ENCODE measurements around the gene SGMS2.
"Not testable (repeated sequence)": the region's sequence is repeated elsewhere in the genome, so short reads cannot be mapped to it uniquely, and the experiment has no call there.

SGMS2 gene

GRCh38 chr4:107870916-107871786 is 46.4 kb downstream of the SGMS2 start:
- no peak for DNase-seq

DNA sequence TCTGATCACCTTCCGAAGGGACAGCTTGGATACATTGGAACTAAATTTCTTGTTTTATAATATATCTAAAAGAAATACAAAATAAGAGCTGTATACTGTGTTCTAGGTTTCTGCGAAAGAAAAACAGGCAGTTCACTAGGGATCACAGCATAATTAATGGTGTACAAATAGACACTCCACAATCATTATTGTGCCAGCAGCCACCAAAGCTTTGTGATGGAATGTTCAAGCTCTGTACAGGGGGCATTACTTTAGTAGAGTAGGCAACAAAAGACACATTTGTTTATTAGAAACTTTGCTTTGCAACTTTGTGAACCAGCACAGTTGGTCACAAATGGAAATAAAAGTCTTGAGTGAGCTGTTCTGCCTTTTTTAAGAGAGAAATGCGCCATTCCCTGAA is 49.3 kb downstream of the SGMS2 start:
- no peak for DNase-seq

DNA sequence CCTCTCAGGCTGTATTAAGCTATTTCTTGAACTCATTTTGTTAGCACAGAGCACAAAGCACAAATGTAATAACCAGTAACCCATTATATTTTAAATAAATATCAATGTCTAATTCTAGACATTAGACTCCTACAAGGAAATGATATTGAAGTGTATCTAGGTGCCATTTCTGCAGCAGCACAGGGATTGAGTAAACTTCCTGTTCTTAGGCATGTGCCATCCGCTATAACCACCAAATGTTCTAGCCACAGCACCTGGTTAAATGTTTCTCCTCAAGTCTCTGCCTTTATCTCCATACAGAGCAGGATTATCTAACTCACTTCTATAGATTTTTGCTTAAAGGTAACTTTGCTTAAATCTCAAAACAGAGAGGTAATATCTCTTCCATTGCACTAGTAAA is 51.4 kb downstream of the SGMS2 start:
- DNase-seq, result no peak

DNA sequence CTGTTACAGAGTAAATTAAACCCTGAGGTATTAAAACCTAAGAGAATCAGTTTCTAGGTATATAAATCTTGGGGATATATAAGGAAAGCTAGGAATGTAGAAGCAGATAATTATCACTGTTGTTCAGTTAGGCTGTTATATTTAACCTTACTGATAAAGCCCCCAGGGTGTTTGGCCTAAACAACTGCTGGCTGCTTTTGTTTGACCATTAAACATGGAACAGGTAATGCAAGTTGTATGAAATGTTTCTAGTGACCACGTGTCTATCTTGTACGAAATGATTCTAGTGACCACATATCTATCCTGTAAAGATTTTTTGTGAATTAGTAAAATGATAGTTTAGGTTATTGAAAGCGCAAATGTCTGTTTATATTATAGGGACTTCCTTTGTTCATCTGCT is 52.6 kb downstream of the SGMS2 start:
- no peak for DNase-seq

GRCh38 chr4:107885865-107886264 is 61.1 kb downstream of the SGMS2 start:
- no peak for DNase-seq

DNA sequence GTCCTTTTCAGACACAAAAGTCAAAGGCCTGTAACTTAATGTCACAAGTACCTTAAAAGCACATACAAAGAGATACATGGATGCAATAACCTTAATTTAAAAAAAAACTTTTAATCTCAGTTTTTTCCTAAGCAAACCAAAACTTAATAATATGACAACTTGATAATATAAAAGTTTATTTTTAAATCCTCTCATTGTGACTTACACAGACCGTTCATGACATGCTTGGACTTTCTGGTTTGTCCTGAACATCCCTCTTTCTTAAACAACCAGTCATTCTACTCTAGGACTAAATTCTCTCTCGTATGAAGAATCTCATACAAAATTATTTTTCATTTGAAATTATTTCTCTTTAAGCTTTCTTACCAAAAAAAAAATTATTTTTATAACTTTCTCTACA is 63.5 kb downstream of the SGMS2 start:
- DNase-seq, result peak; percentile 14

GRCh38 chr4:107890779-107891178 is 66.0 kb downstream of the SGMS2 start:
- no peak for DNase-seq

- no peak for DNase-seq
These were observed 66.6 kb downstream of the SGMS2 start for GRCh38 chr4:107891299-107891698.

DNA sequence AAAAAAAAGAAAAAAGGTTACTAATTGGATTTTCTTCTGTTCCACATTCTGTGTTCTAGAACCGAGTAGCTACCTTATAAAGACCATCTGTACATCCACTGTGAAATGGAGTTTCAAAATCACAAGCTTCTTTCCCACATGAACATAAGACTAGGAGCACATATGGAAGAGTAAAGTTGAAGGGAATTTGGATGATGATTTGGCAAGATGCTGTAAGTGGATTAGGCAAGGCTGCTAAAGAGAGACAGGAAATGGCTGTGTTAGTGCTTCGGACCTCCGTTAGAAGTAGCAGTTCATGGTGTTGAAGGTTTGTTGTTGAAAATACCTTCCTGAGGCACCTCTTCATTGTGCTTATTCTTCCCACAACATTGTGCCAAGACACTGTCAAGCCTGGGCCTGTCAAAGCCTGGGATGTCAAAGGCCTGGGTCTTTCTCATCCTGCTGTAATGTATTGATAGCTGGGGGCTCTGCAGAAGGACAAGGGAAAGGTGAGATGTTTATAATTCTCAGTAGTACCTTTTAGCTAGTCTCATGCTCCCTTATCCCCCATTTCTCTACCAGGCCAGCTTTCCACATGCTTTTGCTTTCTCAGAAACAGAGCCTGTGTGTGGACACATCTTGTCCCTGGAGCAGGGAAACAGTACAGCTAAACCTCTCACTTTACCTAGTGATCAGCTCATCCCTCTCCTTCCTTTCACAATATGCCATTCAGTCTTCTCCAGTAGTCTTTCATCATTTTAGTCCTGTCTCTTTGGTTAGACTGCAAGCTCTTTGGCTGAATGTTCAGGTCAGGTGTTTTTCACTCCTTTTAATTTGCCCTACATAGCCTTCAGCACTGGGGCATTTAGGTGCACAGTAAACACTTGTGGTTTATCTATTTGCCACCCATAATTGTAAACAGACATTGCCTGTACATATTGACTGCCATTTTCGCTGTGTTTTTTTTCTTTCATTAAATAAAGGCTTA is 68.7 kb downstream of the SGMS2 start:
- DNase-seq, result peak; percentile 10

- DNase-seq, result no peak
These were observed 69.4 kb downstream of the SGMS2 start for GRCh38 chr4:107894138-107894603.

DNA sequence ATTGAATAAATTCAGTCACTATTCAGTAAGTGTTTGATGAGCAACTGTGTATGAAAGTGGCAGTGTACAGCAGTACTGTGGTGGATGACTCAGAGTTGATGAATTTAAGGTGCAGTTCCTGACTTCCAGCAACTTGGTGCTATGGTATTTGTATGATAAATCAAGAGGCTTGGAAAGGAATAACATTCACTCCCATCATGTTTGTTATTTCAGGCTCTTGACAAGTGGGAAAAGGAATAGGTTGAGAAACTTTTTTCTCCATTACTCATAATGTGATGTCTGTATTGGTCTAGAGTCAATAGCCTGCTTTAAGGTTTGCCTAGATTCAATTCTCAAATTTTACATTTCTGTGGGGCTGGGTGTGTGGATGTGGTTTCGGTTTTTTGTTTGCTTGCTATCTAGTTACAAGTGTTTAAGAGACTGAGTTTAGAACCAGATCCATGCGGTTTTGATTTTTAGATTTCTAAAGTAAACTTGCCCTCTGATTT is 71.5 kb downstream of the SGMS2 start:
- DNase-seq, result no peak

DNA sequence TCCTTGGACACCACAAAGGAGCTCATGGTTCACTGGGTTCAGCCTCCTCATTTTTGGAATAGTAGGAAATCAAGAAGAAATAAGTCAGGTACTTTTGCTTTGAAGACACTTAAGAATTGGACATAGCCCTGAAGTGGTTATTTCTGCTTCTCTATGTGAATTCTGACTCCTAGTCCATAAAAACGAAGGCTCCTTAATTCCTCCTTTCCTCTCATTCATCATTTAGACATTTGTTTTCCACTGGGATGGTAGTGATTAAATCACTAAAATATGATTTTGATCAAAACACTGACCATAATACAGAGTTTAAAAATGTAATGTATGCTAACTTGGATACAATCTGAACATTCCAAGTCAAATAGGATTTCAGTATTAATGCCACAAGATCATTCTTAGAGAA is 71.9 kb downstream of the SGMS2 start:
- no peak for DNase-seq

DNA sequence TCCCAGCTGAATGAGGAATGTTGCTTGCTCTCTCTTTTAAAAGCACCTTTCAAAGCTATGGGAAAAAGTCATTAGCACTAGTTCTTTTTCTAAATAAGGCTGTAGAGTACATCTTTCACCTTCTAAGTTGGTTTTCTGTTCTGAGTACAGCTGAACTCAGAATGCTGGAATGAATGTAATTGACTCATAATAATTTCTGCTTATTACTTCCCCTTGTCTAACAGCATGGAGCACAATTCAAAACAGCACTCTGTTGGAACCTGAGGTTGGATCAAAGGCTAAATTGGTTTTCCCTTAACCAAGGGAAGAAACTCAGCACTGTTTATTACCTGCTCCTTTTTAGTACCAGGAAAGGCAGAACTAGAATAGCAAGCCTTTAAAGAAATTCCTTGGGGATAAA is 73.1 kb downstream of the SGMS2 start:
- DNase-seq, result no peak

- no peak for DNase-seq
These were observed 75.3 kb downstream of the SGMS2 start for GRCh38 chr4:107900067-107900466.

DNA sequence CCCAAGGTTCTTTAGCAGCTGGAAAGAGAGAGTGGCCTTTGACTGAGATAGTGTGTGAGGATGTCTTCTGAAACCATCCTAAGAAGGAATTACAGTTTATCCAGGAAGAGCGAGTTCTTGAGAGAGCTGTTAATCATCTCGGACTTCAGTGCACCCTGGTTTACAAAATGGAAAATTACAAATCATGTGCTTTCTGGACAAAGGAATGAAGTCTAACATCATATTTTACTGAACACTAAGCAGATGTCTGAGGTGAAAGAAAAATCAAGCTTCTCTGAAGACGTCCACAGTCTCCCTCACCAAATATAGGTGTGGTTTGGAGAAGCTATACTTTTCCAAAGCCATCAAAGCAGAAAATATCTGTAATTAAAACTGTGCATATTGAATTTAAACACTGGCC is 75.8 kb downstream of the SGMS2 start:
- DNase-seq, result no peak

GRCh38 chr4:107901213-107901934 is 76.6 kb downstream of the SGMS2 start:
- DNase-seq, result no peak

GRCh38 chr4:107902715-107903114 is 78.0 kb downstream of the SGMS2 start:
- no peak for DNase-seq

- DNase-seq, result not testable (repeated sequence)
These were observed 80.3 kb downstream of the SGMS2 start for GRCh38 chr4:107905082-107905481.

GRCh38 chr4:107906458-107907100 is 81.8 kb downstream of the SGMS2 start:
- no peak for DNase-seq

- peak; percentile 19 for DNase-seq
These were observed 83.6 kb downstream of the SGMS2 start for GRCh38 chr4:107908377-107908776.

- peak; percentile 68 for DNase-seq
These were observed 88.7 kb downstream of the SGMS2 start for GRCh38 chr4:107913283-107913899.

GRCh38 chr4:107915220-107915619 is 90.5 kb downstream of the SGMS2 start:
- DNase-seq, result no peak
